AG04449 (cell line): ENCODE data around the gene DPAGT1.
"Not testable (repeated sequence)": the region's sequence is repeated elsewhere in the genome, so short reads cannot be mapped to it uniquely, and the experiment has no call there.

Experiments used
- CTCF ChIA-PET: fragments of 350-600 bp; formaldehyde crosslinking; extraction: SDS; loops from one replicate; lab custom pipeline; 2021; ENCODE audit warnings: antibody characterized with exemption; lab: Yijun Ruan, JAX
- POLR2A ChIA-PET: fragments of 400-600, 350-600 bp; formaldehyde crosslinking; extraction: SDS; loops from one replicate; lab custom pipeline; 2020; ENCODE audit warnings: antibody characterized with exemption, inconsistent platforms; lab: Yijun Ruan, JAX
- DNase-seq: peaks from one replicate; pipeline ENCODE4 v3.0.0-alpha.2; 2010; ENCODE audit warnings: low read depth, low spot score
- H3K4me3 ChIP-seq: 2 replicates; pipeline ENCODE4 v1.5.1; 2011; ENCODE audit warnings: low read depth, mild to moderate bottlenecking, control low read depth, low read length
- TF ChIP-seq, protein P1 (sequence below): IDR thresholded peaks from one replicate; pipeline ENCODE4 v1.5.1; 2011; ENCODE audit warnings: mild to moderate bottlenecking, moderate library complexity, low read length, control low read depth, inconsistent platforms; ENCODE audit not compliant: insufficient read depth; ENCODE audit errors: missing control alignments

DPAGT1 gene

DNA sequence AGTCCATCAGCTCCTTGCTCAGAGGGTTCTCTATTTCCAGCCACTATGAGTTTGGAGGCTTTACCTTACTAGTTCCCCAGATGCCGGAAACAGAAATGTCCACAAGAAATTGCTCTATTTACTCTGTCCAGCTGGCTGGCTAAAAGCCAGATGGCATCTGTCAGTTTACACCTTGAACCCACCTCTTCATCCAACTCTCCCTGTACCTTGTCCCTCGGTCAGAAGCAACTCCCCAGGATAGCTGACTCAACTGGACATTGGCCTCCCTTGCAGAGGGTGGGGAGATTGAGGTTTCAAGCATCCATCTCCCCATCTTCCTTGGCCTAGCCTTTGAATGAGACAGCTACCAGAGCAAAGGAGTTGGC is 7.2 kb upstream of the DPAGT1 start:
- CTCF ChIA-PET, result interaction anchor here (1.0 to 2.5 kb wide), 7 partner anchors 10 to 229 kb away, joined by 3 to 13 read pairs (median 5); partner anchors contain the start of gene CBL
- DNase-seq, result no peak
- POLR2A ChIA-PET, result no interaction called here
- TF ChIP-seq, protein P1, sequence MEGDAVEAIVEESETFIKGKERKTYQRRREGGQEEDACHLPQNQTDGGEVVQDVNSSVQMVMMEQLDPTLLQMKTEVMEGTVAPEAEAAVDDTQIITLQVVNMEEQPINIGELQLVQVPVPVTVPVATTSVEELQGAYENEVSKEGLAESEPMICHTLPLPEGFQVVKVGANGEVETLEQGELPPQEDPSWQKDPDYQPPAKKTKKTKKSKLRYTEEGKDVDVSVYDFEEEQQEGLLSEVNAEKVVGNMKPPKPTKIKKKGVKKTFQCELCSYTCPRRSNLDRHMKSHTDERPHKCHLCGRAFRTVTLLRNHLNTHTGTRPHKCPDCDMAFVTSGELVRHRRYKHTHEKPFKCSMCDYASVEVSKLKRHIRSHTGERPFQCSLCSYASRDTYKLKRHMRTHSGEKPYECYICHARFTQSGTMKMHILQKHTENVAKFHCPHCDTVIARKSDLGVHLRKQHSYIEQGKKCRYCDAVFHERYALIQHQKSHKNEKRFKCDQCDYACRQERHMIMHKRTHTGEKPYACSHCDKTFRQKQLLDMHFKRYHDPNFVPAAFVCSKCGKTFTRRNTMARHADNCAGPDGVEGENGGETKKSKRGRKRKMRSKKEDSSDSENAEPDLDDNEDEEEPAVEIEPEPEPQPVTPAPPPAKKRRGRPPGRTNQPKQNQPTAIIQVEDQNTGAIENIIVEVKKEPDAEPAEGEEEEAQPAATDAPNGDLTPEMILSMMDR, result no peak
- peak overlapping the region; percentile 82 for H3K4me3 ChIP-seq

- CTCF ChIA-PET, result interaction anchor here (1.0 to 2.5 kb wide), 8 partner anchors 10 to 267 kb away, joined by 3 to 13 read pairs (median 4); partner anchors contain the start of gene CBL
Observed at GRCh38 chr11:119108146-119108856, 6.6 kb upstream of the DPAGT1 start.

DNA sequence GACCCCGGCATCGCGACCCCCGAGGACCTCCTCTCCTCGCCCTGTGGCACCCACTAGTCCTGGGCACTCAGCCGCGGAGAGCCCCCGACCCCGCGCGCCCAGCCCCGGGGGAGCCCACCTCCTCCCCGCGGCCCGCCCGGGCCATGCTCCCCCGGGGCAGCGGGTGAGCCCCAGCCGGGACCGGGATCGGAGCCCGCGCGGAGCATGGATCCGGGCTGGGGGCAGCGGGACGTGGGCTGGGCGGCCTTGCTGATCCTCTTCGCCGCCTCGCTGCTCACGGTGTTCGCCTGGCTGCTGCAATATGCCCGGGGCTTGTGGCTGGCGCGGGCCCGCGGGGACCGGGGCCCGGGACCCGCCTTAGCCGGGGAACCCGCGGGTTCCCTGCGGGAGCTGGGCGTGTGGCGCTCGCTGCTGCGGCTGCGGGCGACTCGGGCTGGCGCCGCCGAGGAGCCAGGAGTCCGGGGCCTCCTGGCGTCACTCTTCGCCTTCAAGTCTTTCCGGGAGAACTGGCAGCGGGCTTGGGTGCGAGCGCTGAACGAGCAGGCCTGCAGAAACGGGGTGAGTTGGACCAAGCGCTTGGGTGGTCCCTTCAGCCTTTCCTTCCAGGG is 6.0 kb upstream of the DPAGT1 start:
- peak overlapping the region; percentile 82 for H3K4me3 ChIP-seq
- TF ChIP-seq, protein P1, result no peak
- POLR2A ChIA-PET, result interaction anchor here (0.5 to 1.7 kb wide), 6 partner anchors 11 to 209 kb away, joined by 3 to 8 read pairs (median 3); partner anchors contain the start of genes HINFP and VPS11
- CTCF ChIA-PET, result interaction anchor here (0.6 to 3.8 kb wide), 10 partner anchors 9 to 268 kb away, joined by 3 to 23 read pairs (median 4); partner anchors contain the start of gene CBL
- DNase-seq, result no peak

More at GRCh38 chr11:119108146-119108856, 6.6 kb upstream of the DPAGT1 start:
- TF ChIP-seq, protein P1, result no peak
- POLR2A ChIA-PET, result interaction anchor here (0.5 kb wide), 1 partner anchor 13 kb away, joined by 3 read pairs; the partner anchor contains the start of gene HINFP
- H3K4me3 ChIP-seq, result peak overlapping the region; percentile 82
- DNase-seq, result no peak

- TF ChIP-seq, protein P1, result no peak
- H3K4me3 ChIP-seq, result peak within 1 kb of the TSS; percentile 82
- DNase-seq, result no peak
- ChIA-PET CTCF (interaction anchor here (0.6 to 3.8 kb wide), 13 partner anchors 8 to 268 kb away, joined by 3 to 23 read pairs (median 4); partner anchors contain the start of gene CBL), POLR2A (interaction anchor here (0.8 to 1.7 kb wide), 7 partner anchors 9 to 210 kb away, joined by 3 to 8 read pairs (median 3); partner anchors contain the start of genes HINFP, HMBS and VPS11)
Observed at GRCh38 chr11:119106564-119107537, 5.2 kb upstream of the DPAGT1 start, which contains the start of gene C2CD2L. Gene C2CD2L, plus strand, starts transcription at chr11:119107344. Its CDS starts 398 bp downstream, at chr11:119107742.

GRCh38 chr11:119103793-119104192 is 2.1 kb upstream of the DPAGT1 start:
- POLR2A ChIA-PET, result no interaction called here
- H3K4me3 ChIP-seq, result no peak overlapping the region
- TF ChIP-seq, protein P1, result no peak
- CTCF ChIA-PET, result interaction anchor here (1.2 to 3.8 kb wide), 6 partner anchors 9 to 235 kb away, joined by 3 to 27 read pairs (median 12); partner anchors contain the start of gene CBL
- no peak for DNase-seq

GRCh38 chr11:119103161-119103664 is 1.6 kb upstream of the DPAGT1 start:
- ChIA-PET CTCF (interaction anchor here (1.3 to 4.5 kb wide), 11 partner anchors 8 to 236 kb away, joined by 3 to 27 read pairs (median 6); partner anchors contain the start of genes CBL and VPS11), POLR2A (interaction anchor here (0.6 to 1.5 kb wide), 5 partner anchors 10 to 84 kb away, joined by 3 to 5 read pairs (median 4); partner anchors contain the start of gene VPS11)
- not testable (repeated sequence) for DNase-seq, H3K4me3 ChIP-seq
